H7 (cell line): ENCODE results near the gene TLCD4. TPM values are rescaled to one million over a fixed set of nuclear protein-coding genes. Genes with fewer than 3 reads are reported as not detected.

Experiments
- DNase-seq: peaks from one replicate; pipeline ENCODE4 v3.0.0; 2012
- H3K27me3 ChIP-seq: 2 replicates; pipeline ENCODE4 v1.6.0; 2011; ENCODE audit warnings: mild to moderate bottlenecking, low read length; ENCODE audit not compliant: control insufficient read depth, insufficient read depth
- H3K36me3 ChIP-seq: replicated peaks from 2 replicates; pipeline ENCODE4 v1.5.1; 2011; ENCODE audit warnings: low read length; ENCODE audit not compliant: control insufficient read depth, insufficient read depth
- H3K4me3 ChIP-seq: 2 replicates; pipeline ENCODE4 v1.5.1; 2011; ENCODE audit warnings: low read depth, mild to moderate bottlenecking, control low read depth, low read length, moderate library complexity; ENCODE audit not compliant: insufficient read depth
- total RNA-seq: library from RNA; depleted of rRNA; stranded (reverse); fragments of >200 nt; shearing (Covaris generic); gene quantifications from 2 replicates; pipeline ENCODE4 v1.2.3, GENCODE V29; 2014; rRNA removed

The TLCD4 gene
- total RNA-seq = 2.5 and 3.3 TPM in 2 replicates

- Histone ChIP-seq H3K36me3 (no peaks in the 10 kb centered on the region), H3K27me3 (peaks cover 19% of the 10 kb centered on the region), H3K4me3 (peak within 1 kb of the TSS; percentile 78)
- DNase-seq = peak; percentile 90
Measured at GRCh38 chr1:95117207-95118066, at the start of gene TLCD4. TLCD4 (plus strand) TSS chr1:95117355; CDS start chr1:95143902, 26,547 bp downstream.

- Histone ChIP-seq H3K36me3 (no peaks in the 10 kb centered on the region), H3K4me3 (no peak overlapping the region), H3K27me3 (no peaks in the 10 kb centered on the region)
- DNase-seq = no peak
Measured at GRCh38 chr1:95067568-95067967, 49.6 kb upstream of the TLCD4 start.

GRCh38 chr1:95068956-95069709 is 48.0 kb upstream of the TLCD4 start:
- peaks cover 3% of the 10 kb centered on the region; the same call in 1 of the 2 replicates for H3K27me3 ChIP-seq
- no peak for DNase-seq
- H3K36me3 ChIP-seq = no peaks in the 10 kb centered on the region
- no peak overlapping the region for H3K4me3 ChIP-seq

GRCh38 chr1:95069710-95070093 is 47.5 kb upstream of the TLCD4 start:
- DNase-seq = no peak
- H3K4me3 ChIP-seq = no peak overlapping the region
- H3K27me3 ChIP-seq = peaks cover 3% of the 10 kb centered on the region; the same call in 1 of the 2 replicates
- no peaks in the 10 kb centered on the region for H3K36me3 ChIP-seq

- no peaks in the 10 kb centered on the region for H3K36me3 ChIP-seq
- DNase-seq = no peak
- H3K4me3 ChIP-seq = no peak overlapping the region
- H3K27me3 ChIP-seq = peaks cover 3% of the 10 kb centered on the region; the same call in 1 of the 2 replicates
Measured at GRCh38 chr1:95071539-95071938, 45.6 kb upstream of the TLCD4 start.

GRCh38 chr1:95072117-95072516 is 45.0 kb upstream of the TLCD4 start:
- no peak for DNase-seq
- Histone ChIP-seq H3K36me3 (no peaks in the 10 kb centered on the region), H3K27me3 (peaks cover 3% of the 10 kb centered on the region; the same call in 1 of the 2 replicates), H3K4me3 (peak overlapping the region; percentile 81)

- H3K4me3 ChIP-seq = peak within 1 kb of the TSS; percentile 81
Measured at GRCh38 chr1:95072532-95073419, 44.4 kb upstream of the TLCD4 start, which contains the start of gene ALG14. ALG14 (minus strand) TSS chr1:95072951; CDS start chr1:95072898, 53 bp downstream.

GRCh38 chr1:95073446-95073845 is 43.7 kb upstream of the TLCD4 start:
- peaks cover 3% of the 10 kb centered on the region; the same call in 1 of the 2 replicates for H3K27me3 ChIP-seq
- DNase-seq = no peak
- peak overlapping the region; percentile 81 for H3K4me3 ChIP-seq
- no peaks in the 10 kb centered on the region for H3K36me3 ChIP-seq

More at GRCh38 chr1:95072532-95073419, 44.4 kb upstream of the TLCD4 start, which contains the start of gene ALG14:
- no peaks in the 10 kb centered on the region for H3K36me3 ChIP-seq
- peaks cover 3% of the 10 kb centered on the region; the same call in 1 of the 2 replicates for H3K27me3 ChIP-seq
- DNase-seq = peak; percentile 71

GRCh38 chr1:95076034-95076433 is 41.1 kb upstream of the TLCD4 start:
- Histone ChIP-seq H3K27me3 (peaks cover 3% of the 10 kb centered on the region; the same call in 1 of the 2 replicates), H3K4me3 (no peak overlapping the region), H3K36me3 (no peaks in the 10 kb centered on the region)
- DNase-seq = no peak

GRCh38 chr1:95080446-95080845 is 36.7 kb upstream of the TLCD4 start:
- Histone ChIP-seq H3K27me3 (no peaks in the 10 kb centered on the region), H3K4me3 (no peak overlapping the region), H3K36me3 (no peaks in the 10 kb centered on the region)
- DNase-seq = no peak

- Histone ChIP-seq H3K36me3 (no peaks in the 10 kb centered on the region), H3K4me3 (no peak overlapping the region), H3K27me3 (no peaks in the 10 kb centered on the region)
- DNase-seq = no peak
Measured at GRCh38 chr1:95080879-95081278, 36.3 kb upstream of the TLCD4 start.

- no peaks in the 10 kb centered on the region for H3K36me3 ChIP-seq
- peak; percentile 78 for DNase-seq
- no peaks in the 10 kb centered on the region for H3K27me3 ChIP-seq
- no peak overlapping the region for H3K4me3 ChIP-seq
Measured at GRCh38 chr1:95084317-95085176, 32.6 kb upstream of the TLCD4 start.

- H3K36me3 ChIP-seq = no peaks in the 10 kb centered on the region
- H3K27me3 ChIP-seq = no peaks in the 10 kb centered on the region
- DNase-seq = no peak
- no peak overlapping the region for H3K4me3 ChIP-seq
Measured at GRCh38 chr1:95085376-95085775, 31.8 kb upstream of the TLCD4 start.
